Measurements from ENCODE around the gene ASIP. TPM values are rescaled to one million over a fixed set of nuclear protein-coding genes. Genes with fewer than 3 reads are reported as not detected.
A peak's percentile ranks its signal among the peaks of the same experiment; 100 is the strongest.
"Not testable (repeated sequence)": the region's sequence is repeated elsewhere in the genome, so short reads cannot be mapped to it uniquely, and the experiment has no call there.

ASIP gene
- total RNA-seq, 1 donor from 2014 or later, result not detected

- peaks cover 7% of the 10 kb centered on the region for H3K4me1 Mint-ChIP-seq (ENCODE audit: unreplicated experiment)
- H3K9me3 Mint-ChIP-seq (ENCODE audit: unreplicated experiment), result no peaks in the 10 kb centered on the region
- H3K36me3 Mint-ChIP-seq (ENCODE audit: low read depth, unreplicated experiment), result no peaks in the 10 kb centered on the region
- no peaks in the 10 kb centered on the region for H3K27me3 Mint-ChIP-seq (ENCODE audit: unreplicated experiment)
- DNase-seq (ENCODE audit: low spot score), result no peak
- H3K4me3 Mint-ChIP-seq (ENCODE audit: unreplicated experiment), result no peak overlapping the region
- TF ChIP-seq, protein P1, sequence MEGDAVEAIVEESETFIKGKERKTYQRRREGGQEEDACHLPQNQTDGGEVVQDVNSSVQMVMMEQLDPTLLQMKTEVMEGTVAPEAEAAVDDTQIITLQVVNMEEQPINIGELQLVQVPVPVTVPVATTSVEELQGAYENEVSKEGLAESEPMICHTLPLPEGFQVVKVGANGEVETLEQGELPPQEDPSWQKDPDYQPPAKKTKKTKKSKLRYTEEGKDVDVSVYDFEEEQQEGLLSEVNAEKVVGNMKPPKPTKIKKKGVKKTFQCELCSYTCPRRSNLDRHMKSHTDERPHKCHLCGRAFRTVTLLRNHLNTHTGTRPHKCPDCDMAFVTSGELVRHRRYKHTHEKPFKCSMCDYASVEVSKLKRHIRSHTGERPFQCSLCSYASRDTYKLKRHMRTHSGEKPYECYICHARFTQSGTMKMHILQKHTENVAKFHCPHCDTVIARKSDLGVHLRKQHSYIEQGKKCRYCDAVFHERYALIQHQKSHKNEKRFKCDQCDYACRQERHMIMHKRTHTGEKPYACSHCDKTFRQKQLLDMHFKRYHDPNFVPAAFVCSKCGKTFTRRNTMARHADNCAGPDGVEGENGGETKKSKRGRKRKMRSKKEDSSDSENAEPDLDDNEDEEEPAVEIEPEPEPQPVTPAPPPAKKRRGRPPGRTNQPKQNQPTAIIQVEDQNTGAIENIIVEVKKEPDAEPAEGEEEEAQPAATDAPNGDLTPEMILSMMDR (IDR thresholded peaks at IDR 0.05; ENCODE audit: unreplicated experiment), result no peak
- H3K27ac Mint-ChIP-seq (ENCODE audit: unreplicated experiment), result peak overlapping the region; percentile 37
Measured at GRCh38 chr20:34262488-34263288, 21.5 kb downstream of the ASIP start.

GRCh38 chr20:34263468-34263867 is 22.2 kb downstream of the ASIP start:
- H3K9me3 Mint-ChIP-seq (ENCODE audit: unreplicated experiment); H3K4me1 Mint-ChIP-seq (ENCODE audit: unreplicated experiment); H3K27ac Mint-ChIP-seq (ENCODE audit: unreplicated experiment); H3K4me3 Mint-ChIP-seq (ENCODE audit: unreplicated experiment); DNase-seq (ENCODE audit: low spot score); H3K27me3 Mint-ChIP-seq (ENCODE audit: unreplicated experiment); H3K36me3 Mint-ChIP-seq (ENCODE audit: low read depth, unreplicated experiment): not testable (repeated sequence)

DNA sequence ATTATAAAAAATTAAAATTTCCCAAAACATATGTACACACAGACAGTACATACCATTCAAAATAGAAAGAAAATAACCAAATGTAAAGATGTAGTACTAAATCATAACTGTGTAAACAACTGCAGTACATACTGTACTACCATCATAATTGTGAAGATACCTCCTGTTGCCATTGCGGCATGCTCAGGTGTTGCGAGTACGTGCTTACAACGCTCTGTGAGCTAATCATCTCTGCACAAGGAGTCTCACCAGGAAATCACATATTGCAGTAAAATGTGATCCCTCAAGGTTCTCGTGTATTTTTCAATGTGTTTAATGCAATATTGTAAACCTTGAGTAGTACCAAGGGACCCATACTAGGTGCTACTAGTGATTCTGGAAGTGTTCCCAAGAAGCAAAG is 22.9 kb downstream of the ASIP start:
- Mint-ChIP-seq H3K9me3 (ENCODE audit: unreplicated experiment) (no peaks in the 10 kb centered on the region), H3K4me3 (ENCODE audit: unreplicated experiment) (no peak overlapping the region), H3K36me3 (ENCODE audit: low read depth, unreplicated experiment) (no peaks in the 10 kb centered on the region), H3K27me3 (ENCODE audit: unreplicated experiment) (no peaks in the 10 kb centered on the region), H3K27ac (ENCODE audit: unreplicated experiment) (no peak overlapping the region), H3K4me1 (ENCODE audit: unreplicated experiment) (peaks cover 9% of the 10 kb centered on the region)
- DNase-seq (ENCODE audit: low spot score), result no peak
- TF ChIP-seq, protein P1 (IDR thresholded peaks at IDR 0.05; ENCODE audit: unreplicated experiment), result no peak

DNA sequence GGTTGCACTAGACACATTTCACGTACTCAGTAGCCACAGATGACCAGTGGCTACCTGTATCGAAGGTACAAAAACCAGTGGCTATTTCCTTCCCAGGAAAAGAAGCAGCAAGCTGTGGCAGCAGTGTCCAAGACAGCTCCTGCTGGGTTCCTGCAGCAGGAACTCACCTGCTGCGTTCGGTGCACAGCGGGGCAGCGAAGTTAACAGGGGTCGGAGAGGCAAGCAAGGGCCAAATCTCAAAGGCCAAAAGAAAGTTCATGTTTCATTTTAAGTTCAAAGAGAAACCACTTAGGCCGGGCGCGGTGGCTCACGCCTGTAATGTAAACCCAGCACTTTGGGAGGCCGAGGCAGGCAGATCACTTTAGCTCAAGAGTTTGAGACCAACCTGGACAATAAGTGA is 26.9 kb downstream of the ASIP start:
- TF ChIP-seq, protein P1 (IDR thresholded peaks at IDR 0.05; ENCODE audit: unreplicated experiment), result no peak
- Mint-ChIP-seq H3K36me3 (ENCODE audit: low read depth, unreplicated experiment) (peaks cover 3% of the 10 kb centered on the region), H3K27me3 (ENCODE audit: unreplicated experiment) (peaks cover 5% of the 10 kb centered on the region), H3K27ac (ENCODE audit: unreplicated experiment) (no peak overlapping the region), H3K9me3 (ENCODE audit: unreplicated experiment) (no peaks in the 10 kb centered on the region), H3K4me3 (ENCODE audit: unreplicated experiment) (peak overlapping the region; percentile 59), H3K4me1 (ENCODE audit: unreplicated experiment) (peaks cover 17% of the 10 kb centered on the region)
- no peak for DNase-seq (ENCODE audit: low spot score)

GRCh38 chr20:34268851-34269636 is 27.8 kb downstream of the ASIP start:
- H3K27ac Mint-ChIP-seq (ENCODE audit: unreplicated experiment), result peak overlapping the region; percentile 88
- H3K4me1 Mint-ChIP-seq (ENCODE audit: unreplicated experiment), result peaks cover 17% of the 10 kb centered on the region
- peaks cover 10% of the 10 kb centered on the region for H3K36me3 Mint-ChIP-seq (ENCODE audit: low read depth, unreplicated experiment)
- peak overlapping the region; percentile 73 for H3K4me3 Mint-ChIP-seq (ENCODE audit: unreplicated experiment)
- TF ChIP-seq, protein P1 (IDR thresholded peaks at IDR 0.05; ENCODE audit: unreplicated experiment), result no peak
- H3K9me3 Mint-ChIP-seq (ENCODE audit: unreplicated experiment), result no peaks in the 10 kb centered on the region
- H3K27me3 Mint-ChIP-seq (ENCODE audit: unreplicated experiment), result peaks cover 8% of the 10 kb centered on the region
- DNase-seq (ENCODE audit: low spot score), result peak; percentile 53
